ENCODE data around the gene SESN2. TPM values are rescaled to one million over a fixed set of nuclear protein-coding genes. Genes with fewer than 3 reads are reported as not detected.

The SESN2 gene, protein sequence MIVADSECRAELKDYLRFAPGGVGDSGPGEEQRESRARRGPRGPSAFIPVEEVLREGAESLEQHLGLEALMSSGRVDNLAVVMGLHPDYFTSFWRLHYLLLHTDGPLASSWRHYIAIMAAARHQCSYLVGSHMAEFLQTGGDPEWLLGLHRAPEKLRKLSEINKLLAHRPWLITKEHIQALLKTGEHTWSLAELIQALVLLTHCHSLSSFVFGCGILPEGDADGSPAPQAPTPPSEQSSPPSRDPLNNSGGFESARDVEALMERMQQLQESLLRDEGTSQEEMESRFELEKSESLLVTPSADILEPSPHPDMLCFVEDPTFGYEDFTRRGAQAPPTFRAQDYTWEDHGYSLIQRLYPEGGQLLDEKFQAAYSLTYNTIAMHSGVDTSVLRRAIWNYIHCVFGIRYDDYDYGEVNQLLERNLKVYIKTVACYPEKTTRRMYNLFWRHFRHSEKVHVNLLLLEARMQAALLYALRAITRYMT
- 2.7 TPM for total RNA-seq
- long read RNA-seq, partial matches to known transcripts: 2 of 6 reads
- long read RNA-seq, other reads (novel, unspliced or antisense): 1 of 6 reads

DNA sequence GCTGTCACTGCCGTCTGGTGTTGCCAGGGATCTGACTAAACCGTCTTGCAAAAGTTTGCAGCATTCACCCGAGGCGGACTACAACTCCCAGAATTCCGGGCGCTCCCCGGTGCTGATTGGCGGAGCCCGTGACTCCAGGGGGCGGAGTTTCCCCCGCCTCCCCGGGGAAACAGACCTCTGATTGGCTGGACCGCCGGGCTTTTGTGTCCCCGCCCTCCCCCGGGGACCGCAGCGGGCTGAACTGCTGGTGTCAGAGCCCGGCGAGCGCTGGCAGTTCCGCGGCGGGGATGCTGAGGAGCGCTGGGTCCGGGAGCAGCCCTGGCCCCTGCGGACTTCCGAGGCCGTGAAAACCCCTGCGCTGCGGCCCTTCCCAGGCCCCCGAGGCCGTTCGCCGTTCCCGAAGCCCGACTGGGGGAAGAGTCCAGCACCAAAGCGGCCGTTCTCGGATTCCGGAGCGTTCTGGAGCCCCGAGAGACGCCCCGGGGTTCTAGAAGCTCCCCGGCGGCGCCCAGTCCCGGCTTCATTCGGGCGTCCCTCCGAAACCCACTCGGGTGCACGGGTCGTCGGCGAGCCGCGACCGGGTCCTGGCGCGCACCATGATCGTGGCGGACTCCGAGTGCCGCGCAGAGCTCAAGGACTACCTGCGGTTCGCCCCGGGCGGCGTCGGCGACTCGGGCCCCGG lies at the start of gene SESN2:
Gene SESN2, plus strand, starts transcription at position 267 of the 682 bp plus-strand sequence. Its CDS starts 330 bp downstream, at position 597.
- intact Hi-C loops (cut with micrococcal nuclease): no loop called here
- ATAC-seq (peak; percentile 97), DNase-seq (peak; percentile 100)

DNA sequence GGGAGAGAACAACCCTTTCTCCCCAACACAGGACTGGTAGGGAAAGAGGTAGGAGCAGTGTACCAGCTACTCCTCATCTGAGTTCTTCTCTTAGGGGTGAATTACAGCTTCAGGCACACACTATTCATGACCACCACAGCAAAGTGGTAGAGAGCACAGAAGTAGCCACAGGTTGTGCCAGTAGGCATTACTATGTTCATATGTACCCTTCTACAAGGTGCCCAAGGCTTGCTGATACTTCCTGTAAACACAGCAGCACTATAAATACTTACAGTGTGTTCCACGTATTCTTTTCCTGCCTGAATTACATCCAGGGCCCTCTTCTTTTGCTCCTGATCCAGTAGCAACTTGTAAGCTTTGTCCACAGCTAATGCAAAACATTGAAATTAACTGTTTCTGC lies 49.6 kb upstream of the SESN2 start:
- intact Hi-C loops (cut with micrococcal nuclease): loop anchor here (5.0 kb wide), 1 partner anchor 117 kb away; no protein-coding TSS in a partner anchor
- DNase-seq (no peak), ATAC-seq (no peak)

DNA sequence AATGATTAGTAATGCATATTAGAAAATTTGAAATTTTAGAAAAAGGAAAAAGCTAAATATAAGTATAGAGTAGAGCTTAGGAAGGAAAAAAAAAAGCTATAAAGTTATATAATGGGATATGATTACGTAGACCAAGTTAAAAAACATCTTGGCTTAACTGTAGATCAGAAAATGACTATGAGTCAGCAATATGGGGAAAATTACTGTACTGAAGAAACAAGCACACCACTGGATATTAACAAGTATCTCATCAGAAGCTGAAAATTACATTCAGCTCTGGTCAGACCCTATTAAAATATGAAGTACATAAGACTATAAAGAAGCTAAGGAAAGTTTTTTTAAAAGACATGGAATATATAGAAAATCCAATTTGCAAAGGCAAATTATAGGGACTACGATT lies 46.0 kb upstream of the SESN2 start:
- DNase-seq (no peak), ATAC-seq (no peak)
- intact Hi-C loops (cut with micrococcal nuclease): no loop called here

DNA sequence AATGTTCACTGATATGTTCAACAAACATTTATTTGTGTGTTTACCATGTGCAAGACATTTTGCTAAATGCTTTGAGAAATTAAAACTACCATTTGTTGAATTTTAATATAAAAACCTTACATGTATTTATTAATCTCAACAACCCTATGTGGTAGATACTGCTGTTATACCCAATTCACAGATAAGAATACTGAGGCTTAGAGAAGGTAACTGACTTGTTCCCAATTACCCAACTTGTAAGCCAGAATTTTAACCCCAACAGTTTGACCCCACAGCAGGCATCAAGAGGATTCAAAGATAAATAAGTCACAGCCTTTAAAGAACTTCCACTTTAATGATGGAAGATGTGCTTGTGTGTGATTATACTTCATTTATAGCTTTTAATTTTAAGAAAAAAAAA lies 30.2 kb upstream of the SESN2 start:
- no peak for DNase-seq
- no peak for ATAC-seq
- intact Hi-C loops (cut with micrococcal nuclease): no loop called here

DNA sequence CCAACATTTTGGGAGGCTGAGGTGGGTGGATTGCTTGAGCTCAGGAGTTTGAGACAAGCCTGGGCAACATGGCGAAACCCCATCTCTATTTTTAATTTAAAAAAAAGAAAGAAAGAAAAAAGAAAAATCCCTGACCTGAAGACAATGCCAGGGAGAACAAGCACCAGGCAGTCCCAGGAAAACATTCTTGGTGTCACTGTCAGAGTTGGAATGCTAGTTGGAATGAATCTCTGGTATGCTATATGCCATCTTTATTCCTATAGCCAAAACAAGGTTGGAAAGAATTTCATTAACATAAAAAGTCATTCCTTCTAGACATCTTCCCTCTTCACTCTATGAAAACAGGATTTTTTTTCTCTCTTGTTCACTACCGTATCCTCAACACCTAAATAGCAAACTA lies 29.3 kb upstream of the SESN2 start:
- no peak for DNase-seq
- ATAC-seq: no peak

DNA sequence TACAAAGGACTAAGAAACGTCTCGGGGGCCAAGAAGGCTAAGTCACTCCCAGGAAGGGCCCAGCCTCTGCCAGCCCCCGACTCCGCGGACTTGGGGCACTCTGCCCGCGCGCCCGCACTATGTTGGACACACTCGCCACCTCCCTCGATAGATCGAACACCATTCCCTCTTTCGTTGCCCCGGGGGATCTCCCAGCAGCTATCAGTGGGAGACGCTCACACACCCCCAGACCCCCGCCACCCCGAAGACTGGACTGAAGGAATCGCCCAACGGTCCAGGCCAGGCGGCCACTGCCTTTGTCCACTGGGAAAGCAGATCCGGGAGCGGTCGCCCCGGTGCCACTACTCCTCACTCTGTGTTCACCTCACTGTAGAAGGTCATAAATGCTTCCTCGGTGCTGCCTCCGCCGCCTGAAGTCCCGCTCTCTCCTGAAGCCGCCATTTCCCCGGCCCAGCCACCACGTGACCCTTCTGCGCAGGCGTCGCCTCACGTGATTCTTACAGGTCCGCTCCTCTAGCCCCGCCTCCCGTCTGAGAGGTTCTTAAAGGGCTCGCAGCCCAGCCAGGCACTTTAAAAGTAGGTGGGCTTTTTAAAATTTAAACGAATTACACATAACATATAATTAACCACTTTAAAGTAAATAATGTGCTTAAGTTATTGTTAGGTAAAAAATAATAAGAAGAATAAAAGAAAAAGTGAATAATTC lies 26.6 kb upstream of the SESN2 start, which contains the start of gene DNAJC8:
Gene DNAJC8, minus strand, starts transcription at position 472 of the 706 bp plus-strand sequence. Its CDS starts 31 bp downstream, at position 441.
- intact Hi-C loops (cut with micrococcal nuclease): no loop called here
- peak; percentile 96 for DNase-seq
- peak; percentile 65 for ATAC-seq

More for the DNA sequence above, 29.3 kb upstream of the SESN2 start:
- intact Hi-C loops (cut with micrococcal nuclease): no loop called here

DNA sequence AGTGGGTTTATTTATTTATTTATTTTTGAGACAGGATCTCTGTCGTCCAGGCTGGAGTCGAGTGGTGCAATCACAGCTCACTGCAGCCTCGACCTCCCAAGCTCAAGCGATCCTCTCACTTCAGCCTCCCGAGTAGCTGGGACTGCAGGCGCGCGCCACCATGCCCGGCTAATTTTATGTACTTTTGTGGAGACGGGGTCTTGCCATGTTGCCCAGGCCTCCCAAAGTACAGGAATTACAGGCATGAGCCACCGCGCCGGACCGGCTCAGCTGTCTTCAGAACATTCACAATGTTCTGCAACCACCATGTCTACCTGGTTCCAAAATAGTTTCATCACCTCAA lies 26.1 kb upstream of the SESN2 start:
- no peak for ATAC-seq
- intact Hi-C loops (cut with micrococcal nuclease): no loop called here
- peak; percentile 34 for DNase-seq

DNA sequence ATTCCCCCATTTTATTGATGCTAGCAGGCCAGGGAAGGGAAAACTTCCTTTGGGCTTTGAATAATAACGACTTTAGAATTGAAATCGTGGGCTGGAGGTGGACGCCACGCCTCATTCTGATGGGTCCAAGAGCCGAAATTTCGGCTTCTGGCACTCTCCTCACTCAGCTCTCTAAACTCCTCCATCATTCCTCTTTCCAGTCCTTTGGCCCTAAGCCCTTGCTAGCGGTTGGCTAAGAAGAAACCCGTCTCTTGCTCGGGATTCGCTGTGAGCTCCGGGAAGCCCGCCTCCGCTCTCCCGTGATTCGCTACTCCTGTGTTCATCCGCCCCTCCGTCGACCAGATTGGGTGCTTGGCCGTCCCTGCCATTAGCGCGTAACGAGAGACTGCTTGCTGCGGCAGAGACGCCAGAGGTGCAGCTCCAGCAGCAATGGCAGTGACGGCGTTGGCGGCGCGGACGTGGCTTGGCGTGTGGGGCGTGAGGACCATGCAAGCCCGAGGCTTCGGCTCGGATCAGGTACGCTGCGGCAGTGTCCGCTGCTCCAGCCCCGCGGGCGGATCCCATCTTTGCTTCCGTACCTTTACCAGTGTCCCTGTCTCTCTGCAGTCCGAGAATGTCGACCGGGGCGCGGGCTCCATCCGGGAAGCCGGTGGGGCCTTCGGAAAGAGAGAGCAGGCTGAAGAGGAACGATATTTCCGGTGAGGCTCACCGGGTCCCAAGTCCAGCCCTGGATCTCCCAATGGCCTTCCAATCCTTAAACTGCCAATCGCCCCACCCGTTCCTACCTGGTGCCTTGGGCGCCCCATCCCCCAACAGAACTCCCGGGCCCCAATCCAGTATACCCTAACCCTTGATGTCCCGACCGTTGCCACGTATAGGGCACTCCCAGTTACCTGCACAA lies 23.3 kb upstream of the SESN2 start, which contains the start of gene ATP5IF1:
Gene ATP5IF1, plus strand, starts transcription at position 370 of the 901 bp plus-strand sequence. Its CDS starts 60 bp downstream, at position 430.
- peak; percentile 94 for ATAC-seq
- DNase-seq: peak; percentile 97
- intact Hi-C loops (cut with micrococcal nuclease): no loop called here

DNA sequence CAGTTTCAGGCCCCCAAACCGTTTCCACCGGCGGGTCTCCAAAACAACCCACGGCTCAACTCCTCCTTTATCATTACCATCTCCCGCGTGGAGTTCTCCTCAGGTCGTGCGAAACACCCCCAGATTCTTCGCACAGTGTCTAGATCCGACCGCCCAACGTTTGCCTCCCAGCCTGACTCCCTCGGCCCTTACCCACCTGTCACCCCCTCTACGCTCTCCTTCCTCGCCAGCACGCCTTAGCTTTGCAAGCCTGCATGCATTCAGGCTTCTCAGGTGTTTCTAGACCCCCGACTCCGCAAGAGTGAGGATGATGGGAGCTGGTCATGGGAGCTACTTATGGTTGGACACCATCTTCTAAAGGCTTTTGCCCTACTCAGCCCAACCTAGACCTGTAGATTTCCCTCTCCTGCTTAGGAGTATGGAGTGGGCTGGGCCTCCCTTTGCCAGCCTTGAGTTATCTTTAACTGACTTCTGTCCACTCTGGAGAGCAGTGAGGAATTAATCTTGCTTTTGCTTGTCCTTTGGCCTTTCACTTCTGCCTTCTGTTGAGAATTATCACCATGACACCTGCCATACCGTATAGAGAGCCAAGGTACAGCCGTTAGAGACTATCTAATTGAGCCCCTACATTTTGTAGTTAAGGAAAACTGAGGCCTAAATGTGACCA lies 22.5 kb upstream of the SESN2 start:
- DNase-seq (no peak), ATAC-seq (peak; percentile 6)
- intact Hi-C loops (cut with micrococcal nuclease): no loop called here

DNA sequence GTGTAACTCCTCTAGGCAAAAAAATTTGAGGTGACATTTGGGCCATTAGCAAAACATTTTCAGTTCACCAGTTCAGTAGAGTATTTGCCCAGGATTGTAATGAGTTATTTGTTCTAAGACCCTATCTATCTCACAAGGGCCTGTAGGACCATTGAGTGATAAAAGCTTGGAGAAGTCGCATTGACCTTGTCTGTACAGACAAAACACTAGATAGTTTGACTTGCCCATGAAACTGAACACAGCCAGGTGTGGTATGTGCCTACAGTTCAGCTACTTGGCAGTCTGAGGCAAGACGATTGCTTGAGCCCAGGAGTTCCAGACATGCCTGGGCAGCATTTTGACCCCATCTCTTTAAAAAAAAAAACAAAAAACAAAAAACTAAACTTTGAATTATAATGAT lies 20.3 kb upstream of the SESN2 start:
- intact Hi-C loops (cut with micrococcal nuclease): no loop called here
- no peak for DNase-seq
- no peak for ATAC-seq

DNA sequence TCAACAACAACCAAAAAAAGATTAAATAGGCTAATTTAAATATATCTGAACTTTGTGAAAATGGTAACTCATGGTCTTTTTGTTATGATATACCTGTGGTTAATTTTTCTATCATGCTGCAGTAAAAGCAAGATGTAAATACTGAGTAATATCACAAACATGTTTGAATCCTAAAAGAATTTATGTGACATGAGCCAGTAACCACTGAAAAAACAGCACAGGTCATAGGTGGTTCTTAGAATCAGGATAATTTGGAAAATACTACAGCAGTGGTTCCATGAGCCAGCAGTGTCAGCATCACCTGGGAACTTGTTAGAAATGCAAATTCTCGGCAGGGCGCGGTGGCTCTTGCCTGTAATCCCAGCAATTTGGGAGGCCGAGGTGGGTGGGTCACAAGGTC lies 19.3 kb upstream of the SESN2 start:
- no peak for ATAC-seq
- intact Hi-C loops (cut with micrococcal nuclease): no loop called here

DNA sequence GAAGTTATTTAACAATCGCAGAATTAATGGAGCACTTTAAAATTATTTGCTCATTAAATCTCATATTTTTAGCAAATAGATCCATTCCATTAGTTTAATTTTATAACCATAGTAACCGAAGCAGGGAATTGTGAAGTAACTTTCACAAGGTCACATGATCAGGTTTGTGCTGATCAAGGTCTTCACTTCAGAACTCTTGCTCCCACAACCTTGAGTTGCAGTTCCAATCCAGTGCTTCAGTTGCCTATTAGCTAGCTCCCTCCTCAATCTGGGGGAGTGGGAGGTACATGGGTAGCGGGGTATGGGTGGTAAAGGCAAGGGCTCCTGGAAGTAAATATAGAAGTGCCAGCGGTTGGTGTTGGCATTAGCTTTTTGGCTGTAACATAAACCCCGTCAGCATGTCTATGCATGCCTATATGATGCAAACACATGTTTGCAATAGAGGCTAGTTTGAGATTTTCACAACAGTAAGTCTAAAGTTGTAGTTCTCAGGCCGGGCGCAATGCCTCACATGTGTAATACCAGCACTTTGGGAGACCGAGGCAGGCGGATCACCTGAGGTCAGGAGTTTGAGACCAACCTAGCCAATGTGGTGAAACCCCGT lies 17.6 kb upstream of the SESN2 start:
- intact Hi-C loops (cut with micrococcal nuclease): no loop called here

More for the DNA sequence above, 19.3 kb upstream of the SESN2 start:
- no peak for DNase-seq

DNA sequence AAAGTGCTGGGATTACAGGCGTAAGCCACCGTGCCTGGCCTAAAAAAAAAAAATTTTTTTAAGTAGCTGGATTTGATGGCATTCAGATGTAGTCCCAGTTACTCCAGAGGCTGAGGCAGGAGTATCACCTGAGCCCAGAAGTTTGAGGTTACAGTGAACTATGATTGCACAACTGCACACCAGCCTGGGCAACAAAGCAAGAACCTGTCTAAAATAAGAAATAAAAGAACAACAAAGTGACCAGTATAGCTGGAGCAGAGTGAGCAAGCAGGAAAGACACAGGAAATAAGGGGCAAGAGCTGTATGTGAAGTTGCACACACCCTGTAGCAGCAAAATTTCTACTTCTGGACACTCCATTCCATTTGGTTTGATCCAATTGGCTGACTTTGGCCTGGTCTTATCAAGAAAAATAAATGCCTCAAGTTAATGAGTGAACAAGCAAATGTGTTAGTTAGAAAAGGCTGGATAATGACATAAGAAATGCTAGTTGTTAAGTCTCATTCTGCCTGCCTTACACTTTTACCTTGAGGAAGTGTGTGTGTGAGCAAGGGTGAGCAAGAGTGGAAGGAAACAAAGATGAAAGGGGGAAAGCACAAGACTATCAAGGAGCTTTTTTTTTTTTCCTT lies 15.5 kb upstream of the SESN2 start:
- intact Hi-C loops (cut with micrococcal nuclease): no loop called here
- DNase-seq: no peak
- ATAC-seq: no peak

More for the DNA sequence above, 17.6 kb upstream of the SESN2 start:
- no peak for ATAC-seq
- no peak for DNase-seq

DNA sequence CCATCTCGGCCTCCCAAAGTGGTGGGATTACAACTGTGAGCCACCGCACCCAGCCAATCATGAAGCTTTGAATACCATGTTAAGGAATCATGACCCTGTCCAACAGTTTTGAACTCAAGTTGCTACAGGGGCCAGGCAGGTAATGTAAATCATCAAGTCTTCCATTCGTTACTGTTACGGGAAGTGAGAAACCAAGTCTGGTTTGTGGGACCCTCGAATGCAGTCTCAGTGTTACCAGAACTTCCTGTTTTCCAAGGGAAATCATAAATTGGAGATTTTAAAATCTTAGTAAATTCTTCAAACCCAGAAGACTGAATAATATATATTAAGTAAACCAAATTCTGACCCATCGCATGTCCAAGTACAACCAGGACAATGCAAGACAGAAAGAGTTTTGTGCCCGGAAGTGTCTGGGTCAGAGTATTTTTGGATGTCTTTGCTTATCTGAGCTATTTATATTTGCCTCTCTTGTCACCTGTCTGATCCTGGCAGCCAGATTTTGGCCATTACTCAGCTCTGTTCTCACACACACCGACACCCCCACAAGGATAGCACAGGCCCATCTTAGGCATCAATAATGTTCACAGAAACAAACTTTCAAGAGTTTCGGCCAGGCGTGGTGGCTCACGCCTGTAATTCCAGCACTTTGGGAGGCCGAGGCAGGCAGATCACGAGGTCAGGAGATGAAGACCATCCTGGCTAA lies 14.6 kb upstream of the SESN2 start:
- ATAC-seq (peak; percentile 38), DNase-seq (no peak)
- intact Hi-C loops (cut with micrococcal nuclease): no loop called here

DNA sequence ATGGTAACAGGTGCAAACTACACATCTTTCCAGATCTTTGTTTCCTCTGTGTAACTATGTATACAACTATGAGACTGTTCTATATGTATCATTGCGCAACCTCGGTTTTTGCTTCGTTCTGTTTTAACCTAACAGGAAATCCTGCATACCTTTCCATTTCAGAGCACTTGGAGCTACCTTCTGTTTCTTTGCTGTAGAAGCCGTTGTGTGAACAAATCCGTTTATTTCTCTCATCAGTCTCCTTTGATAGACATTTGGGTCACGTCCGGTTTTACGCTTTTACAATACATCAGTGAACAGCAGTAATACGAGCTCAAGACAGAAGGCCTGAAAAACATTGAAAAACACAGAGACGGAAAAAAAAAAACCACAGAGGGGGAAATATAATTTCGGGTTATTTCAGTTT lies 12.9 kb upstream of the SESN2 start:
- ATAC-seq (no peak), DNase-seq (no peak)
- intact Hi-C loops (cut with micrococcal nuclease): no loop called here

DNA sequence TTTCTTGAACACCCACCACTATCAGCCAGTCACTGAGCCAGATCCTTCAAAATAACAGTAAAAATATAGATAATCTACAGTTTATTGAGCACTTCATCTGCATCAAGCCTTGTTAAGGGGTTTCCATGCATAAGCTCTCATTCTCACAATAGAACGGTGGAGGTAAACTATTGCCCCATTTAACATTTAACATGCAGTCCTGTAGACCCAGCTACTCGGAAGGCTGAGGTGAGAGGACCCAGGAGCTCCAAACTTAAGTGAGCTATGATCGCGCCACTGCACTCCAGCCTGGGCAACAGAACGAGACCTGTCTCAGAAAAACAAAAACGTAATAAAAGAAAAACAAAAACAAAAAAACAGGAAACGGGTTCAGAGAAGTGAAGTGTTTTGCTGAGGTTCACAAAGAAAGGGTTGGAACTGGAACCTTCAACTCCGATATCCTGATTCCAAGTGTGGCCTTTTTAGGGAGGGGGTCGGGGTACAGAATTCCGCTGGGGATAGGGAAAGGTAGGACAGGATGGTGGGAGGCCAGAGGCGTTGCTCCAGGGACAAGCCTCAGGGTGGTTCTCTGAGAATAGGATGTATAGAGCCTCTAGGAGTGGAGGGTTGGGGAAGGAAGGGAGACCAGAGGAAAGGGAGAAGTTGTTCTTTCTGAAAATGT lies 11.6 kb upstream of the SESN2 start:
- ATAC-seq (no peak), DNase-seq (no peak)
- intact Hi-C loops (cut with micrococcal nuclease): no loop called here
